Transverse colon (tissue), 4 donors: ENCODE results near the gene PASK. TPM values are rescaled to one million over a fixed set of nuclear protein-coding genes. Genes with fewer than 3 reads are reported as not detected.

ENCODE experiments used
- DNase-seq: peaks from one replicate; pipeline ENCODE4 v3.0.0-alpha.2; 2019
- H3K27ac ChIP-seq, 4 donors: fragments of 200-600 bp; sonication (generic); 2 replicates each; pipeline ENCODE4 v1.5.1; 2016 to 2018; ENCODE audit warnings: inconsistent platforms in 4 of 4
- H3K27me3 ChIP-seq: fragments of 200-600 bp; sonication (generic); 2 replicates; pipeline ENCODE4 v1.5.1; 2017; ENCODE audit warnings: inconsistent platforms
- H3K36me3 ChIP-seq, 4 donors: fragments of 200-600 bp; sonication (generic); 2 replicates each; pipeline ENCODE4 v1.5.1; 2017 to 2019; ENCODE audit warnings: inconsistent platforms in 4 of 4
- H3K4me1 ChIP-seq, 4 donors: fragments of 200-600 bp; sonication (generic); 2 replicates each; pipeline ENCODE4 v1.5.1; 2017 to 2020; ENCODE audit warnings: inconsistent platforms in 4 of 4
- H3K4me3 ChIP-seq, 4 donors: fragments of 200-600 bp; sonication (generic); 1 replicate in 1 of 4; 2 replicates in 3 of 4; pipeline versions ENCODE4 v1.5.1 to v1.6.1; 2017 to 2019; ENCODE audit warnings: inconsistent platforms in 4 of 4
- H3K9me3 ChIP-seq, 2 donors: fragments of 200-600 bp; sonication (generic); 2 replicates each; pipeline ENCODE4 v1.5.1; 2017 to 2019; ENCODE audit warnings: inconsistent platforms in 2 of 2
- CTCF ChIP-seq, 5 experiments: fragments of 200-600 bp in 3 of 5; fragments of 450-650 bp in 2 of 5; sonication (generic) in 3 of 5; IDR thresholded peaks; 1 replicate in 2 of 5; 2 replicates in 3 of 5; pipeline ENCODE4 v1.5.1; 2016 to 2017; ENCODE audit warnings: antibody characterized with exemption in 5 of 5, inconsistent platforms in 3 of 5, mild to moderate bottlenecking in 2 of 5, moderate library complexity in 1 of 5
- EP300 ChIP-seq: sonication (generic); formaldehyde crosslinking; IDR thresholded peaks from one replicate; pipeline ENCODE4 v1.6.1; 2017; ENCODE audit warnings: antibody characterized with exemption, low read depth
- POLR2A ChIP-seq: fragments of 450-650 bp; IDR thresholded peaks from one replicate; pipeline ENCODE4 v1.6.1; 2016; ENCODE audit warnings: antibody characterized with exemption, mild to moderate bottlenecking, moderate library complexity
- POLR2AphosphoS5 ChIP-seq, 3 donors: sonication (generic); formaldehyde crosslinking; IDR thresholded peaks; one replicate each; pipeline ENCODE4 v1.6.1; 2016; ENCODE audit warnings: antibody characterized with exemption in 3 of 3
- WGBS, 2 donors: methylation state at CpG; one replicate each; pipeline ENCODE4 v1.1.5; 2018; ENCODE audit warnings: low coverage in 1 of 2; 5-methylcytosine and 5-hydroxymethylcytosine counted together
- in situ Hi-C, 4 donors: fragments of 200-750 bp; cut with MboI; loops; one replicate each; pipeline versions ENCODE4 v1.15.0 to v1.15.1; 2017; ENCODE audit warnings: low sequenced_read_pairs in 3 of 4, low pct_ligation_motif_present in 1 of 4, low pct_unique_long_range_greater_than_20kb in 1 of 4
- intact Hi-C: fragments of 100-400 bp; cut with DNase I; formaldehyde crosslinking; loops from one replicate; pipeline ENCODE4 v1.15.1; 2023; ENCODE audit warnings: low total_unique reads
- total RNA-seq, 4 donors: library from RNA; depleted of rRNA; stranded (reverse); fragments of >200 nt; gene quantifications; one replicate each; pipeline ENCODE4 v1.1.0, GENCODE V29; 2016

The PASK gene
- total RNA-seq, 4 donors from 2014 or later: 7.0 to 35.2 (median 19.1) TPM

GRCh38 chr2:241081643-241082340, 67.5 kb downstream of the PASK start:
- Histone ChIP-seq H3K36me3 (peaks cover 0 to 6% (median 0%) of the 10 kb centered on the region in 4 donors), H3K9me3 (no peaks in the 10 kb centered on the region), H3K27me3 (no peaks in the 10 kb centered on the region), H3K4me1 (peaks cover 0 to 9% (median 0%) of the 10 kb centered on the region in 4 donors), H3K4me3 (no peak overlapping the region), H3K27ac (no peak overlapping the region)
- no peak for DNase-seq
- no peak for TF ChIP-seq POLR2A
- TF ChIP-seq EP300: no peak
- no peak for TF ChIP-seq POLR2AphosphoS5 (IDR thresholded peaks at IDR 0.05)
- TF ChIP-seq CTCF (IDR thresholded peaks at IDR 0.05): no peak
- in situ Hi-C loops (no loop called here), intact Hi-C loops (no loop called here)
- WGBS, 2 donors: 71% methylated on average over 26 of the region's 28 CpGs; no CpG with 5 or more reads in 1 of the 2 donors

- no peak overlapping the region for H3K27ac ChIP-seq
Measured at GRCh38 chr2:241081190-241081642, 68.1 kb downstream of the PASK start.

GRCh38 chr2:241080405-241081189, 68.7 kb downstream of the PASK start:
- H3K27ac ChIP-seq: no peak overlapping the region
- in situ Hi-C loops: no loop called here
- TF ChIP-seq EP300 (no peak), CTCF (IDR thresholded peaks at IDR 0.05) (no peak), POLR2AphosphoS5 (IDR thresholded peaks at IDR 0.05) (no peak), POLR2A (no peak)
- no peaks in the 10 kb centered on the region for H3K9me3 ChIP-seq
- peaks cover 0 to 9% (median 0%) of the 10 kb centered on the region in 4 donors for H3K4me1 ChIP-seq
- H3K4me3 ChIP-seq: no peak overlapping the region
- intact Hi-C loops: no loop called here
- WGBS, 2 donors: 86% methylated on average over 1 to 18 of the region's 18 CpGs
- DNase-seq: no peak
- peaks cover 0 to 10% (median 0%) of the 10 kb centered on the region in 4 donors for H3K36me3 ChIP-seq
- H3K27me3 ChIP-seq: no peaks in the 10 kb centered on the region

More at GRCh38 chr2:241081190-241081642, 68.1 kb downstream of the PASK start:
- no peaks in the 10 kb centered on the region for H3K27me3 ChIP-seq
- peaks cover 0 to 6% (median 0%) of the 10 kb centered on the region in 4 donors for H3K36me3 ChIP-seq
- H3K4me1 ChIP-seq: peaks cover 0 to 9% (median 0%) of the 10 kb centered on the region in 4 donors
- H3K4me3 ChIP-seq: no peak overlapping the region
- in situ Hi-C loops: no loop called here
- DNase-seq: no peak
- 53% methylated on average over 9 of the region's 9 CpGs; no CpG with 5 or more reads in 1 of the 2 donors for WGBS, 2 donors
- no peaks in the 10 kb centered on the region for H3K9me3 ChIP-seq
- TF ChIP-seq EP300 (no peak), POLR2AphosphoS5 (IDR thresholded peaks at IDR 0.05) (no peak), POLR2A (no peak), CTCF (IDR thresholded peaks at IDR 0.05) (no peak)
- intact Hi-C loops: no loop called here

- in situ Hi-C loops (no loop called here), intact Hi-C loops (no loop called here)
- Histone ChIP-seq H3K27me3 (no peaks in the 10 kb centered on the region), H3K36me3 (peaks cover 0 to 8% (median 0%) of the 10 kb centered on the region in 4 donors), H3K27ac (no peak overlapping the region), H3K4me1 (no peaks in the 10 kb centered on the region), H3K9me3 (no peaks in the 10 kb centered on the region), H3K4me3 (no peak overlapping the region)
- WGBS, 2 donors: 87 to 96% methylated on average over 6 to 16 of the region's 16 CpGs
- no peak for TF ChIP-seq EP300
- TF ChIP-seq POLR2A: no peak
- no peak for TF ChIP-seq CTCF (IDR thresholded peaks at IDR 0.05)
- no peak for TF ChIP-seq POLR2AphosphoS5 (IDR thresholded peaks at IDR 0.05)
- no peak for DNase-seq
Measured at GRCh38 chr2:241074901-241075540, 74.3 kb downstream of the PASK start.
